Mammary epithelial cell (primary cell): ENCODE results near the gene ZBP1.

Experiments
- EZH2 ChIP-seq: IDR thresholded peaks from 2 replicates; pipeline ENCODE4 v1.6.1; 2012; ENCODE audit warnings: low read length, inconsistent platforms, borderline replicate concordance
- TF ChIP-seq, protein P1 (sequence below), 2 donors: IDR thresholded peaks in 1 of 2; conservative IDR thresholded peaks in 1 of 2; 2 replicates each; pipeline ENCODE4 v1.5.1; 2011 to 2012; ENCODE audit warnings: inconsistent platforms in 2 of 2, low read length in 2 of 2, mild to moderate bottlenecking in 2 of 2, control low read depth in 1 of 2, low read depth in 1 of 2; ENCODE audit not compliant: insufficient read depth in 1 of 2; ENCODE audit errors: extremely low read depth in 1 of 2

DNA sequence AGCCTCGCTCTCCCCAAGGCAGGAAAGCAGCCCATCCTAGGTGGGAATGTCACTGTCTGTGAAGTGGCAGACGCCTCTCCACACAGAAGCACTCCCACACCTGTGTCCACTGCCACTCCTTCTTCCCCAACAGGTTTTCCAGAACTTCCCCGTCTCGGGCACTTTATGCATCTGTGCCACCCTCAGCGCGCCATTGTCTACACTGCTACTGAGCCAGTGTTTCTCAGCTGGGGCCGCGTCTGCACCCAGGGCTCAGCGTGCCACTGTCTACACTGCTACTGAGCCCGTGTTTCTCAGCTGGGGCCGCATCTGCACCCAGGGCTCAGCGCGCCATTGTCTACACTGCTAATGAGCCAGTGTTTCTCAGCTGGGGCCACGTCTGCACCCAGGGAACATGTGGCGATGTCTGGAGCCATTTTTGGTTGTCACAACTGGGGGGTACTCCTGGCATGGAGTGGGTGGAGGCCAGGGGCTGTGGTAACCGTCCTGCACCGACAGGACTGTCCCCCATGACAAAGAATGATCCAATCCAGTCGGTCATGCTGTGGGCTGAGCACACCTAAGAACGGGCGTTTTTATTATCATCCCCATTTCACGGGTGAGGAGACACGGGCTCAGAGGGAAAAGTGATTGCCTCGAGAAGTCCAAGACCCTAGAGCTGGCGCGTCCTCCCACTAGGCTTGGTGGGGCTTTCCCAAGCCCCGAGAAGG is 41.7 kb upstream of the ZBP1 start:
- TF ChIP-seq, protein P1, sequence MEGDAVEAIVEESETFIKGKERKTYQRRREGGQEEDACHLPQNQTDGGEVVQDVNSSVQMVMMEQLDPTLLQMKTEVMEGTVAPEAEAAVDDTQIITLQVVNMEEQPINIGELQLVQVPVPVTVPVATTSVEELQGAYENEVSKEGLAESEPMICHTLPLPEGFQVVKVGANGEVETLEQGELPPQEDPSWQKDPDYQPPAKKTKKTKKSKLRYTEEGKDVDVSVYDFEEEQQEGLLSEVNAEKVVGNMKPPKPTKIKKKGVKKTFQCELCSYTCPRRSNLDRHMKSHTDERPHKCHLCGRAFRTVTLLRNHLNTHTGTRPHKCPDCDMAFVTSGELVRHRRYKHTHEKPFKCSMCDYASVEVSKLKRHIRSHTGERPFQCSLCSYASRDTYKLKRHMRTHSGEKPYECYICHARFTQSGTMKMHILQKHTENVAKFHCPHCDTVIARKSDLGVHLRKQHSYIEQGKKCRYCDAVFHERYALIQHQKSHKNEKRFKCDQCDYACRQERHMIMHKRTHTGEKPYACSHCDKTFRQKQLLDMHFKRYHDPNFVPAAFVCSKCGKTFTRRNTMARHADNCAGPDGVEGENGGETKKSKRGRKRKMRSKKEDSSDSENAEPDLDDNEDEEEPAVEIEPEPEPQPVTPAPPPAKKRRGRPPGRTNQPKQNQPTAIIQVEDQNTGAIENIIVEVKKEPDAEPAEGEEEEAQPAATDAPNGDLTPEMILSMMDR (conservative IDR thresholded peaks at IDR 0.05 in 1 of 2, IDR thresholded peaks at IDR 0.05 in 1 of 2; ENCODE audit: extremely low read depth in 1 of 2, insufficient read depth in 1 of 2, low read depth in 1 of 2, low read length in 2 of 2), result no peak
- TF ChIP-seq EZH2, result no peak
